ENCODE data around the gene VAV1.
A peak's percentile ranks its signal among the peaks of the same experiment; 100 is the strongest.
"Not testable (repeated sequence)": the region's sequence is repeated elsewhere in the genome, so short reads cannot be mapped to it uniquely, and the experiment has no call there.

VAV1 gene

DNA sequence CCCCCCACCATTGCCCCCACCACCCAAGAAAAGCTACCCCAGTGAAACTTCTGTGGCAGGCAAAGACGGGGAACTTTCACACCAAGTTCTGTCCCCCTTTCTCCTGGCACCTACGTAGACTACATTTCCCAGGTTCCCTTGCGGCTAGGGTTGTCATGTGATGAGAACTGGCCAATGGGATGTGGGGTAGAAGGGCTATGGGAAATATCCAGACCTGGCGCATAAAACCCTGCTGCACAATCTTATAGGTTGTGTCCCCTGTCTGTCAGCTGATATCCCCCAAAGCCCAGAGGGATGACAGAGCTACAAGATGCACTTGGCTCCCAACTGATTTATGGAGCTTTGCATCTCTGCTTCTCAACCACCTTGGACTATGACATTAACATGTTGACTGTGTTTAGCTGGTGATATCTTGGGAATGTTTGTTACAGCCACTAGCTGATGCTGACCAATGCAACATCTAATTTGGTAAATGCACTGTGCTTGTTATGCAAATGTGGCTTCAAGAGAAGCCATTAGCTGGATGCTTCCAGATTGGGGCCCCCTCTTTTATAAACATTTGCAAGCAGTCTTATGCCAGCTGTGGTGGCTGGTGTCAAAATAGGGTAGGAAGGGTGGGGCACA lies 11.3 kb upstream of the VAV1 start:
- no peak for DNase-seq

DNA sequence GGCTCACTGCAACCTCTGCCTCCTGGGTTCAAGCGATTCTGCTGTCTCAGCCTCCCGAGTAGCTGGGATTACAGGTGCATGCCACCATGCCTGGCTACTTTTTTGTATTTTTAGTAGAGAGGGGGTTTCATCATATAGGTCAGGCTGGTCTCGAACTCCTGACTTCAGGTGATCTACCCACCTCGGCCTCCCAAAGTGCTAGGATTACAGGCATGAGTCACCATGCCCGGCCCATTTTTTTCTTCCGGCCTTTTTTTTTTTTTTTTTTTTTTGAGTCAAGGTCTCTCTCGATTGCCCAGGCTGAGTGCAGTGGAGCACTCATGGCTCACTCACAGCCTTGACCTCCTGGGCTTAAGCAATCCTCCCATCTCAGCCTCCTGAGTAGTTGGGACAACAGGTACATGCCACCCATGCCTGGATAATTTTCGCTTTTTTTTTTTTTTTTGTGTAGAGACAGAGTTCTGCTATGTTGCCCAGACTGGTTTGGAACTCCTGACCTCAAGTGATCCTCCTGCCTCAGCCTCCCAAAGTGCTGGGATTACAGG lies 10.2 kb upstream of the VAV1 start:
- DNase-seq, result not testable (repeated sequence)

DNA sequence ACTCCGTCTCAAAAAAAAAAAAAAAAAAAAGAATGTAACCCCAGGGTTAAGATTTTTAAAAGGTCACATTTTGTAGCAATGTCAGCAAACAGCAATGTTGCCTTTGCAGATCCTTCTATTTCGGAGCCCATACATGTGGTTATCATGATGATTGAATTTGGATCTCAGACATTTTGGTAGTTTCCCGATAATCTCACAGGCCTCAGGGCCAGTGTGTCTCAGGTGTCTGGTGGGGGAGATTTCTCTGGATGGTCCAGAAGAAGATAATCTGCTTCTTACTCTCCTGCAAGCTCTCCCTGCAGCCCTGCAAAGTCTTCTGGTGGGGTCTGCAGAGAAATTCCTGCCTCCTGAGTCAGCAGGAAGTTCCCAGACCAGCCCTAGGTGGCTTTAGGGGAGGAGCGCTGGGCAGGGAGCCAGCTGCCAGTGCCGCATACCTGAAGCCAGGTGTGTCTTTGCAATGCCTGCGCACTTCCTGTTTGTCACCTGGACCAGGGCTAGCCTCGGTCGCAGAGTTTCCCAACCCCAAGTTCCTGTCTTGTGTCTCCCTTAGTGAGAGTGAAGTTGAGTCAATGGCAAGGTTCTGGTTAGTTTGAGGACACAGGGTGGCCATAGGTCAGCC lies 6.7 kb upstream of the VAV1 start:
- DNase-seq, result no peak

GRCh38 chr19:6766357-6767080 lies 6.0 kb upstream of the VAV1 start:
- DNase-seq, result no peak

DNA sequence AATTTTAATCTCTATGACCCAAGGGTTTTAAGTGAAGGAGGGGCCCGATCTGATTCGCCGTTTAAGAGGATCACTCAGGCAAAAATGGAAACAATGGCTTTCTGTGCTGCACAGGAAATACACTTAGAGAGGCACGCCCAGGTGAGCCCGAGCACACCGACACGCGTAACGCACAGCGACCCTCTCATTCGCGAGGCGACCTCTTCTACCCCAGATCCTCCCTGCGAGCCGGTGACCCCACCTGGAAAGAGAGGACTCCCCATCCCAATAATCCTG lies 5.5 kb upstream of the VAV1 start:
- DNase-seq, result no peak

DNA sequence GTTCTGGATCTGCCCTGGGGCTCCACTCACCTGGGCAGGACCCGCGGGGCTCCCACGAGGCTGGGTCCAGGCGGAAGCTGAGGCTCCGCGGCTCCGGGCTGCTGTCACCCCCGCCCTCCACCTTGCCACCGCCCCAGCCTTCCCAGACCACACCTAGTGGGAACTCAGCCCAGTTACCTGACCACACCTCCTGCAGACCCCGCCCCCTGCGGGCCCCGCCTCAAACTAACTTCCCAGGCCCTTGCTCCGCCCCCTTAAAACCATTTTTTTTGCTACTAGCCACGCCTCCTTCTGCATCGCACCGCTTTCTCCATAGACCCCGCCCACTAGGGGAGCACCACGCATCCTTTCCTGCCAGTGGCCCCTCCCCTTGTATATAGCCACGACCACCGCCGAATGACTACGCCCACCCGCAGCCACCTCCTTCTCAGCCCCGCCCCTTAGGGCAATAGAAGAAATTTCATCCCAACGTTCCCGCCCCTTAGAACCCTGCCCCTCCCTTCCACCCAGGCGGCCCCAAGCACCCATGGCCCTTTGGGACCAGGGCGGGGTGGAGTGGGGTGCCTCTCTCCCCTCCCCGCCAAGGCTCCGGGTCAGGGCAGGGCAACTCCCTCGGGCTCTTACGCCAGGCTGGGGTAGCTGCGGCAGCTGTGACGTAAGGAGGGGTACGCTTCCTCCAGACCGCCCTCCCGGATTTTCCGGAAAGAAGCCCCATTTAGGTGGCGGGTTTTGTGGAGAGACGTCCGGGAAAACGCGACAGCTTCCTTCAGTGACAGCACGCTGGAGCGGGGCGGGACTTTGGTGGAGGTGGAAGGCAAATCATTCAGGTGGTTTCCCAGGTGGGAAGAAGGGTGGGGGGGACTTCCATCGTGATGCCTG lies 4.9 kb upstream of the VAV1 start, which contains the start of gene SH2D3A:
TSS of gene SH2D3A (minus strand) at position 79 of the 879 bp plus-strand sequence. CDS start 3,687 bp downstream, outside the sequence.
- peak; percentile 77 for DNase-seq

DNA sequence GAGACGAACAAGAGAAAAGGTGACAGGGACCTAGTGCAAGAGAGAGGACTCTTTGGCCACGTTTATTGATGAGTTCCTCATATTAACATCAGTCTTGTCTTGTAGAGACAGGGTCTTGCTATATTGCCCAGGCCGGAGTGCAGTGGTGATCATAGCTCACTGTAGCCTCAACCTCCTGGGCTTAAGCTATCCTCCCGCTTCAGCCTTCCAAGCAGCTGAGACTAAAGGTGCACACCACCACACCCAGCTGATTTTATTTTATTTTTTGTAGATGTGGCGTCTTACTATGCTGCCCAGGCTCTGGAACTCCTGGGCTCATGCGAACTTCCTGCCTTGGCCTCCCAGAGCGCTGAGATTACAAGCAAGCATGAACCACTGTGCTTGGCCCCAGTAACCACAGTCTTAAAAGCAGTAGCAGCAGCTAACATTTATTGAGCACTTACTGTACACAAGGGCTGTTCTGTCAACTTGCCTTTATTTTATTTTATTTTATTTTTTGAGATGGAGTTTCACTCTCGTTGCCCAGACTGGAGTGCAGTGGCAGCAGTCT lies 4.2 kb upstream of the VAV1 start:
- DNase-seq, result no peak

DNA sequence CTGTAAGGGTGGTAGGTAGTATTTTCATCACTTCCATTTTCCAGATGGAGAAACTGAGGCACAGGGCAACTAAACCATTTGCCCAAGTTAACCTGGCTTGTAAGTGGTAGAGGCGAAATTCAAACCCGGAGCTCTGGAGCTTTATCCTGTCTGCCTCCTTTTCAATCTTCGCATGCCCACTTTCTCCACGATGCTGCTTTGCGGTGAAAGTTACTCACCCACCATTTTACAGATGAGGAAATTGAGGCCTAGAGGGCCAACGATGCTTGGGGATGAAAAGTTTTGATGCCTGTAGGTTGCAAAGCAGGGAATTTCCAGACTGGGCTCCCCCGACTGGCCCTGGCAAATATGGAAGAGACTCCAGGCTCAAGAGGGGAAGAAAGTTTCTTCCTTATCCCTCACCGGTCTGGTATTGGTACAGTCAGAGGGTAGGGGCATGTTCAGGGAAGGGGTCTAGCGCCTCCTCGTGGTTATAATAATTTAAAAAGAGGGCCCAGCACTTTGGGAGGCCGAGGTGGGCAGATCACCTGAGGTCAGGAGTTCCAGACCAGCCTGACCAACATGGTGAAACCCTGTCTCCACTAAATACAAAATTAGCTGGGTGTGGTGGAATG lies 3.4 kb upstream of the VAV1 start:
- no peak for DNase-seq

DNA sequence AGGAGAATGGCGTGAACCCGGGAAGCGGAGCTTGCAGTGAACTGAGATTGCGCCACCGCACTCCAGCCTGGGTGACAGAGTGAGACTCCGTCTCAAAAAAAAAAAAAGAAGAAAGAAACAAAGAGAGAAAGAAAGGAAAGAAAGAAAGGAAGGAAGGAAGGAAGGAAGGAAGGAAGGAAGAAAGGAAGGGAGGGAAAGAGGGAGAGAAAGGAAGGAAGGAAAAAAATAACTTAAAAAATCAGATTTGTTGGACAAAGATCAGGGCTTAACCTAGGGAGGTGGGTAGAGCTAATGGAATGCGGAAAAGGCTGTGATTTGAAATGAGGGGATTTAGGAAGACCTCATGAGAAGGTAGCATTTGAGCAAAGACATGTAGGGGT lies 870 bp upstream of the VAV1 start:
- not testable (repeated sequence) for DNase-seq

GRCh38 chr19:6772866-6773322 lies 386 bp downstream of the VAV1 start:
- DNase-seq, result no peak

GRCh38 chr19:6773323-6773931 lies 919 bp downstream of the VAV1 start:
- no peak for DNase-seq

GRCh38 chr19:6774821-6775707 lies 2.6 kb downstream of the VAV1 start:
- no peak for DNase-seq

GRCh38 chr19:6776045-6776444 lies 3.5 kb downstream of the VAV1 start:
- not testable (repeated sequence) for DNase-seq

DNA sequence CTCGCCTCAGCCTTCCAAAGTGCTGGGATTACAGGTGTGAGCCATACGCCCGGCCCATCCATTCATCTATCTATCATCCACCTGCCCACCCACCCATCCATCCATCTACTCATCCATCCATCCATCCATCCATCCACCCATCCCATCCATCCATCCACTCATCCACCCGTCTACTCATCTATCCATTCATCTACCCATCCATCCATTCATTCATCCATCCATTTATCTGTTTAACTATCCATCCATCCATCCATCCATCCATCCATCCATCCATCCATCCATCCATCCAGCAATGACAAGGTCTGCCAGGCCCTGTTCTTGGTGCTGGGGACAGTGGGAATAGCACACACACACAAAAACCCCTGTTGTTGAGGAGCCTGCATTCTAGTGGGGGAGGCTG lies 4.5 kb downstream of the VAV1 start:
- no peak for DNase-seq

DNA sequence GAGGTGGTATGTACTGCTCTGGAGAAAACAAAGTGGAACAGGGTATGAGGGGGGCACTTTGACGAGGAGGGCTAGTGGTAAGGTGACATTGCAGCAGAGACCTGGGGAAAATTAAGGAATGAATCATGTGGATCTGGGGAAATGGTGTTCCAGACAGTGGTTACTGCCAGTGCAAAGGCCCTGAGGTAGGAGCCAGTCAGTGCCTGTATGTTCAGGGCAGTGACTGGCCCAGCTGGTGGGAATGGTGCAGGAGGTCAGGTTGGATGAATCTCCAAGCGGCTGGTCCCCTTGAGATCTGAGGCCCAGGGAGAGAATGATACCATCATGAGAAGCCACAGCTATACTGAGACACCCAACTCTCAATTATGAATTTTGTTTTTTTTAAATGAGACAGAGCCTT lies 4.9 kb downstream of the VAV1 start:
- no peak for DNase-seq

DNA sequence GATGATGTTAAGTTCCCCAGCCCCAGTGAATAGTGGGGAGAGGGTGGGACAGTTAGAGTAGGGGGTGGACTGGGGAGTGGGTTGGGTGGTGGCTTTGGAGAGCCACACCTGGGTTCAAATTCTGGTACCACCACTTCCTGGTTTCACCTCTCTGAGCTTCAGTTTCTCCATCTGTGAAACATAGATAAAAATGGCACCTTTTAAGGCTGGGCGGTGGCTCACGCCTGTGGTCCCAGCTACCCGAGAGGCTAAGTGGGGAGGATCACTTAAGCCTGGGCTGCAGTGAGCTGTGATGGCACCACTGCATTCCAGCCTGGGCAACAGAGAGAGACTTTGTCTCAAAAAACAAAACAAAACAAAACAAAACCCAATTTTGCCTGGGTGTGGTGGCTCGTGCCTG lies 5.9 kb downstream of the VAV1 start:
- no peak for DNase-seq

GRCh38 chr19:6779206-6779605 lies 6.7 kb downstream of the VAV1 start:
- no peak for DNase-seq

- no peak for DNase-seq
These were observed 14.9 kb downstream of the VAV1 start for GRCh38 chr19:6787393-6787792.

- DNase-seq, result no peak
These were observed 16.4 kb downstream of the VAV1 start for GRCh38 chr19:6788896-6789295.
